ENCODE data around the gene SDHB.

- TF ChIP-seq CTCF (IDR thresholded peaks at IDR 0.05) (no peak), POLR2AphosphoS5 (IDR thresholded peaks at IDR 0.05) (no peak), EP300 (IDR thresholded peaks at IDR 0.05) (no peak)
Measured at GRCh38 chr1:17040135-17040534, 13.7 kb downstream of the SDHB start.

Data from upper lobe of left lung (tissue), 4 donors.